GM12801 (cell line): ENCODE data around the gene NXNL1.

ENCODE experiments used
- TF ChIP-seq, protein P1 (sequence below): IDR thresholded peaks from one replicate; pipeline ENCODE4 v1.5.1; 2011; ENCODE audit warnings: control low read depth; ENCODE audit not compliant: insufficient read length; ENCODE audit errors: extremely low read depth

Gene NXNL1

GRCh38 chr19:17499648-17500446 lies 39.1 kb upstream of the NXNL1 start:
- TF ChIP-seq, protein P1, sequence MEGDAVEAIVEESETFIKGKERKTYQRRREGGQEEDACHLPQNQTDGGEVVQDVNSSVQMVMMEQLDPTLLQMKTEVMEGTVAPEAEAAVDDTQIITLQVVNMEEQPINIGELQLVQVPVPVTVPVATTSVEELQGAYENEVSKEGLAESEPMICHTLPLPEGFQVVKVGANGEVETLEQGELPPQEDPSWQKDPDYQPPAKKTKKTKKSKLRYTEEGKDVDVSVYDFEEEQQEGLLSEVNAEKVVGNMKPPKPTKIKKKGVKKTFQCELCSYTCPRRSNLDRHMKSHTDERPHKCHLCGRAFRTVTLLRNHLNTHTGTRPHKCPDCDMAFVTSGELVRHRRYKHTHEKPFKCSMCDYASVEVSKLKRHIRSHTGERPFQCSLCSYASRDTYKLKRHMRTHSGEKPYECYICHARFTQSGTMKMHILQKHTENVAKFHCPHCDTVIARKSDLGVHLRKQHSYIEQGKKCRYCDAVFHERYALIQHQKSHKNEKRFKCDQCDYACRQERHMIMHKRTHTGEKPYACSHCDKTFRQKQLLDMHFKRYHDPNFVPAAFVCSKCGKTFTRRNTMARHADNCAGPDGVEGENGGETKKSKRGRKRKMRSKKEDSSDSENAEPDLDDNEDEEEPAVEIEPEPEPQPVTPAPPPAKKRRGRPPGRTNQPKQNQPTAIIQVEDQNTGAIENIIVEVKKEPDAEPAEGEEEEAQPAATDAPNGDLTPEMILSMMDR, result no peak

GRCh38 chr19:17497149-17497798 lies 36.5 kb upstream of the NXNL1 start:
- TF ChIP-seq, protein P1, result no peak

GRCh38 chr19:17496337-17496997 lies 35.7 kb upstream of the NXNL1 start:
- TF ChIP-seq, protein P1, result no peak

- TF ChIP-seq, protein P1, result no peak
Observed at GRCh38 chr19:17495639-17496296, 35.0 kb upstream of the NXNL1 start.

DNA sequence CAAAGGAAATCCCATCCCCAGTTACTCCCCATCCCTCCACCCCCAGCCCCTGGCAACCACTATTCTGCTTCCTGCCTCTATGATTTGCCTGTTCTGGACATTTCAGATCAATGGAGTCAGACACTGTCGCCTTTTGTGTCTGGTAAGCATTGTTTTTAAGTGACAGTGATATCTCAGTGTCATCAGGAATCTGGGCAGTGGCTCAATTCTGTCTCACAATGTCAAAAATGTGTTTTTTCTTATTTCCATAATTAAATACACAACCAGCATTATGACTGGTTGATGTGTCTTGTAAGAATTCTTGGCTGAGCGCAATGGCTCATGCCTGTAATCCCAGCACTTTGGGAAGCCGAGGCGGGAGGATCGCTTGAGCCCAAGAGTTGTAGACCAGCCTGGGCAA lies 30.6 kb upstream of the NXNL1 start:
- TF ChIP-seq, protein P1, result no peak

GRCh38 chr19:17490411-17490810 lies 29.7 kb upstream of the NXNL1 start:
- TF ChIP-seq, protein P1, result no peak
